Fibroblast of villous mesenchyme (primary cell): ENCODE data around the gene CBX1. TPM values are rescaled to one million over a fixed set of nuclear protein-coding genes. Genes with fewer than 3 reads are reported as not detected.
A peak's percentile ranks its signal among the peaks of the same experiment; 100 is the strongest.

Source experiments
- DNase-seq: peaks from one replicate; pipeline ENCODE4 v3.0.0-alpha.2; 2010; ENCODE audit warnings: low read depth
- H3K4me3 ChIP-seq: 2 replicates; pipeline ENCODE4 v1.5.1; 2011; ENCODE audit warnings: low read depth, mild to moderate bottlenecking, low read length
- CTCF ChIP-seq: IDR thresholded peaks from 2 replicates; pipeline ENCODE4 v1.5.1; 2012; ENCODE audit warnings: low read depth, mild to moderate bottlenecking, low read length; ENCODE audit not compliant: insufficient read depth
- total RNA-seq: library from RNA; depleted of rRNA; stranded (reverse); fragments of >200 nt; gene quantifications from 2 replicates; pipeline ENCODE4 v1.2.3, GENCODE V29; 2012

The CBX1 gene
- total RNA-seq, 1 donor, result 60.9 TPM

GRCh38 chr17:48144976-48145798 lies 43.9 kb upstream of the CBX1 start:
- DNase-seq, result no peak
- no peak overlapping the region for H3K4me3 ChIP-seq
- no peak for TF ChIP-seq CTCF

- no peak for TF ChIP-seq CTCF
- H3K4me3 ChIP-seq, result no peak overlapping the region
- no peak for DNase-seq
Observed at GRCh38 chr17:48144231-48144630, 43.0 kb upstream of the CBX1 start.

- no peak overlapping the region for H3K4me3 ChIP-seq
- DNase-seq, result no peak
- TF ChIP-seq CTCF, result no peak
Observed at GRCh38 chr17:48143629-48144028, 42.4 kb upstream of the CBX1 start.

GRCh38 chr17:48139944-48140343 lies 38.7 kb upstream of the CBX1 start:
- H3K4me3 ChIP-seq, result no peak overlapping the region
- DNase-seq, result no peak
- no peak for TF ChIP-seq CTCF

- TF ChIP-seq CTCF, result no peak
- H3K4me3 ChIP-seq, result no peak overlapping the region
- DNase-seq, result no peak
Observed at GRCh38 chr17:48137656-48138055, 36.4 kb upstream of the CBX1 start.

GRCh38 chr17:48134912-48135480 lies 33.7 kb upstream of the CBX1 start:
- DNase-seq, result no peak

More at GRCh38 chr17:48134912-48135480, 33.7 kb upstream of the CBX1 start:
- peak; percentile 22 for TF ChIP-seq CTCF
- H3K4me3 ChIP-seq, result no peak overlapping the region
